Activated naive CD4-positive, alpha-beta T cell treated with anti-CD3 and anti-CD28 coated beads for 36 hours (primary cell): ENCODE data around the gene GPT2. TPM values are rescaled to one million over a fixed set of nuclear protein-coding genes. Genes with fewer than 3 reads are reported as not detected.

Source experiments
- total RNA-seq, 2 experiments: library from RNA; stranded (reverse); gene quantifications; one replicate each; pipeline ENCODE4 v1.2.3, GENCODE V29; 2021

The GPT2 gene
- total RNA-seq, 2 experiments from 2014 or later = 15.5 to 18.6 TPM

Other genes with a start within 250 kb of the GPT2 start
- 10 to 100 TPM; 83.2 to 93.0 TPM for gene VPS35, start 195.2 kb upstream of the GPT2 start, total RNA-seq
- gene ORC6, start 194.7 kb upstream of the GPT2 start, total RNA-seq = 10 to 100 TPM; 57.7 to 61.9 TPM
- under 1 TPM; 0.05 to 0.17 TPM for gene MYLK3, start 136.0 kb upstream of the GPT2 start, total RNA-seq
- gene C16orf87, start 53.2 kb upstream of the GPT2 start, total RNA-seq = 10 to 100 TPM; 13.4 to 13.5 TPM
- 10 to 100 TPM; 56.9 to 59.9 TPM for gene DNAJA2, start 89.3 kb downstream of the GPT2 start, total RNA-seq